ENCODE results near the gene CBLC.
"Not testable (repeated sequence)": the region's sequence is repeated elsewhere in the genome, so short reads cannot be mapped to it uniquely, and the experiment has no call there.

DNA sequence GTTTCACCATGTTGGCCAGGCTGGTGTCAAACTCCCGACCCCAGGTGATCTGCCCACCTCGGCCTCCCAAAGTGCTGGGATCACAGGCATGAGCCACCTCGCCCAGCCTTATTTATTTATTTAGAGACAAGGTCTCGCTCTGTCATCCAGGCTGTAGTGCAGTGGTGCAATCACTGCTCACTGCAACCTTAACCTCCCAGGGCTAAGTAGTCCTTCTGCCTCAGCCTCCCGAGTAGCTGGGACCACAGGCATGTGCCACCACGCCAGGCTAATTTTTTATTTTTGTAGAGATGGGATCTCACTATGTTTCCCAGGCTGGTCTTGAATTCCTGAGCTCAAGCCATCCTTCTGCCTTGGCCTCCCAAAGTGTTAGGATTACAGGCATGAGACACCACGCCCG lies 56.7 kb downstream of the CBLC start:
- TF ChIP-seq TAF1 (IDR thresholded peaks at IDR 0.05; ENCODE audit: borderline replicate concordance, low read depth, low read length); POLR2AphosphoS5 (IDR thresholded peaks at IDR 0.05; ENCODE audit: low read depth, low read length); JUND (IDR thresholded peaks at IDR 0.05); RAD21 (IDR thresholded peaks at IDR 0.05; ENCODE audit: low read length); SIN3A (IDR thresholded peaks at IDR 0.05; ENCODE audit: borderline replicate concordance, low read depth, low read length); FOXJ3 (CRISPR knock-in tag; IDR thresholded peaks at IDR 0.05); GATA2 (CRISPR knock-in tag; IDR thresholded peaks at IDR 0.05); RXRA (IDR thresholded peaks at IDR 0.05; ENCODE audit: borderline replicate concordance, low read depth): not testable (repeated sequence)
- TF ChIP-seq, protein P1, sequence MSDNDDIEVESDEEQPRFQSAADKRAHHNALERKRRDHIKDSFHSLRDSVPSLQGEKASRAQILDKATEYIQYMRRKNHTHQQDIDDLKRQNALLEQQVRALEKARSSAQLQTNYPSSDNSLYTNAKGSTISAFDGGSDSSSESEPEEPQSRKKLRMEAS (IDR thresholded peaks at IDR 0.05; ENCODE audit: low read depth), result not testable (repeated sequence)
- TF ChIP-seq, protein P2, sequence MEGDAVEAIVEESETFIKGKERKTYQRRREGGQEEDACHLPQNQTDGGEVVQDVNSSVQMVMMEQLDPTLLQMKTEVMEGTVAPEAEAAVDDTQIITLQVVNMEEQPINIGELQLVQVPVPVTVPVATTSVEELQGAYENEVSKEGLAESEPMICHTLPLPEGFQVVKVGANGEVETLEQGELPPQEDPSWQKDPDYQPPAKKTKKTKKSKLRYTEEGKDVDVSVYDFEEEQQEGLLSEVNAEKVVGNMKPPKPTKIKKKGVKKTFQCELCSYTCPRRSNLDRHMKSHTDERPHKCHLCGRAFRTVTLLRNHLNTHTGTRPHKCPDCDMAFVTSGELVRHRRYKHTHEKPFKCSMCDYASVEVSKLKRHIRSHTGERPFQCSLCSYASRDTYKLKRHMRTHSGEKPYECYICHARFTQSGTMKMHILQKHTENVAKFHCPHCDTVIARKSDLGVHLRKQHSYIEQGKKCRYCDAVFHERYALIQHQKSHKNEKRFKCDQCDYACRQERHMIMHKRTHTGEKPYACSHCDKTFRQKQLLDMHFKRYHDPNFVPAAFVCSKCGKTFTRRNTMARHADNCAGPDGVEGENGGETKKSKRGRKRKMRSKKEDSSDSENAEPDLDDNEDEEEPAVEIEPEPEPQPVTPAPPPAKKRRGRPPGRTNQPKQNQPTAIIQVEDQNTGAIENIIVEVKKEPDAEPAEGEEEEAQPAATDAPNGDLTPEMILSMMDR (IDR thresholded peaks at IDR 0.05), result not testable (repeated sequence)

All from SK-N-SH (cell line).